HG02610 (cell line): Measurements from ENCODE around the gene UQCR10.
"Not testable (repeated sequence)": the region's sequence is repeated elsewhere in the genome, so short reads cannot be mapped to it uniquely, and the experiment has no call there.

Experiments used
- ATAC-seq: cut with Tn5 transposase; IDR thresholded peaks from one replicate; pipeline ENCODE4 v1.9.1; 2021; ENCODE audit warnings: mild to moderate bottlenecking, moderate library complexity; ENCODE audit not compliant: unreplicated experiment

The UQCR10 gene

DNA sequence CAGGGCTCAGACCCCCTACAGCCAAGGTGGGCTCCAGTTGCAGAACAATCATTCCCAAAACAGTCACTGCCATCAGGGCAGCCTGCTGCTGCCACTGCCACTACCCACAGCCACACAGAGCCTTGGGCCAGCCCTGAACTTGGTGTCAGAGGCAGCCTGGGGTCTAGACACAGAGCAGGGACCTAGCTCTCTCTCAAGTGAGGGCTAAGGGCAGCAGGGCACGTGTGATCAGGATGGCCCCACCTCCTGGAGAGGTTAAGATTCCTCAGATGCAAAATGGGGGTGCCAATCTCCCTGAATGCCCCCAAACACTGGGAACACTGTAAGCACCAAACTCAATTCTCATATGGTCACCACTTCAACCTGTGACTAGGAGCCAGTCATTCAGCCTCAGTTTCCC is 31.8 kb upstream of the UQCR10 start:
- ATAC-seq, result no peak

- no peak for ATAC-seq
Measured at GRCh38 chr22:29737251-29738117, 29.7 kb upstream of the UQCR10 start.

DNA sequence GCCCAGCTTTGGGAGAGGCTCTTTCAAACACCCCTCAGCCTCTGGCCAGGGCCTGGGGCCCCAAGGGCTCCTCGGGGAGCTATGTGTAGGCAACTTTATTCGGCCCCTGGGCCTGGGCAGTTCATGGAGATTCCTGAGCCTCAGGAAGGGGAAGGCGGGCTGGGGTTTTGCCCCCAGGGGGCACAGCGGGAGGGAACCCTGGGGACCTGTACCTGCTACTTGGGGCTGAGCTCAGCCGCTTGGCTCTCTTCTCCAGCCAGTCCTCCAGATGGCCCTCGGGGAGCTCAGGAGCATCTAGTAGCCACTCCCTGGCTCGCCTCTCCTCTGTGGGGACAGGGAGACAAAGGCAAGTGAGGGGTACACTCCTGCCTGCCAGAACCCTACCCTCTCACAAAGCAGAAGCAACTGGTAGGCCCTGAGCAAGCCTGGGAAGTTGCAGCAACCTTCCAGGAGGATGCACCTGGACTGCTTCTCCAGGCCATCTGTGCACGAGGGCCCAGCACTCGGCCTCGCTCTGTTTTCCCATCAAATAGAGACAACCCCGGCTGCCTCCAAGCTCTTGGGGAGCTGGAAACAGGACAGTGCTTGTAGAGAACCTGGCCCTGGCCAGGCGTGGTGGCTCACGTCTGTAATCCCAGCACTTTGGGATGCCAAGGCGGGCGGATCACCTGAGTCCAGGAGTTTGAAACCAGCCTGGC is 28.9 kb upstream of the UQCR10 start:
- ATAC-seq, result no peak

GRCh38 chr22:29739346-29739875 is 27.8 kb upstream of the UQCR10 start:
- no peak for ATAC-seq

GRCh38 chr22:29740216-29740615 is 27.0 kb upstream of the UQCR10 start:
- ATAC-seq, result no peak

GRCh38 chr22:29741926-29742325 is 25.2 kb upstream of the UQCR10 start:
- no peak for ATAC-seq

DNA sequence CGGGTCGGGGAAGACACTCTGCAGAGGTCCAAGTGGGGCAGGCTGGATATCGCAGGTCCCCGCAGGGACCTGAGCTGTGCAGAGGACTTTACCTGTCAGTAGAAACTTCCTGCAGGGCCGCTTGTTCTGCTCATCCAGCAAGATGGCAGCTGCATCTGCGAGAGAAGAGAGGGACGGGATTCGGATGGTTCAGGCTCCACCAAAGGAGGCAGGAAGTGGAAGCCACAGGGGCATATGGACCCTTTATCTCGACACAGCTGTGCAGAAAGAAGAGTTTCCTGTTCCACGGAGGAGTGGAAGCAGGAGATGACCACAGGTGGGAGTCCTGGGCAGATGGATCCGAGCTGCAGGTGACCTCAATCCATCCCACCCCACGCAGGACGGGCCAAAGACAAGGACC is 24.8 kb upstream of the UQCR10 start:
- no peak for ATAC-seq

- no peak for ATAC-seq
Measured at GRCh38 chr22:29744902-29745301, 22.3 kb upstream of the UQCR10 start.

DNA sequence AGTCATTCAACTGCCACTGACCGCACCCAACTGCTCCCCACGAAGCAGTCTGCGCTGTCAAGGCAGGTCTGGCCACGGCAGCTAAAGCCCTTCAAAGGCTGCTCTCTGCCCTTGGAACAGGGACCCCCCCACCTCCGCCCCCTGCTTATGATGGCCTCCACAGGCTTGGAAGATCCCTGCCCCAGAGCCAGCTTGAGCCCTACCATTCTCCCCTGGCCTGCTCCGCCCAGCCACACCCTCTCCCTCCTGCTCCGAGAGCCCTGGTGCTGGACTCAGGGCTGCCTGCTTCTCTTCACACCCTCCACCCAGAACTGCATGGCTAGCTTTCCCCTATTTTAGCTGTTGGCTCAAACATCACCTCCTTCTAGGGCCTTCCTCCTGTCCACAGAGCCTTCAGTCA is 19.3 kb upstream of the UQCR10 start:
- no peak for ATAC-seq

DNA sequence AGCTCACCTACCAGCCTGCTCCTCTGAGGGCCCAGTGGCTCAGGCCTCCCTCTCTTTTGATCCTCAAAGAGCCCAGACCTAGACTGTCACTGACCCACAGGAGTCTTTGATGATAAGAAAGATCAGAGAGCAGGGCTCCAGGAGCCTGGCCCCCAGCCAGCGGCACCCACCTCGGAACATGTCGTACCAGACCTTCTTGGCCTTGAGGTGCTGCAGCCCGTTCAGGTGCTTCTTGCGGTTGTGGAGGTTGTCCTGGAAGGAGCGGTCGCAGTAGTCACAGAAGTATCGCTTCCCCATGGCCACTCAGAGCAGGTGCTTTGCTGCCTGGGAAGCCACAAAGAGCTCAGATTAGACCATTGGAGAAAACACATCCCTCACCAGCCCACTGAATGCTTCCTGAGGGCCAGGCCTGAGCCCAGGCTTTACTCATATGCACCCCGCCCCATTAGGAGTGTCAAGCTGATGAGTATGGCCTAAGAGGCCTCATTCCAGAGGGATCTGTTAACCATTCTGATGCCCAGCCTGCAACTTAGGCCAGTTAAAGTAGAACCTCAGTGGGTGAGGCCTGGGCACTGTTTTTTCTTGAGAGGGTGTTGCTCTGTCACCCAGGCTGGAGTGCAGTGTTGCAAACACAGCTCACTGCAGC is 18.8 kb upstream of the UQCR10 start:
- no peak for ATAC-seq

DNA sequence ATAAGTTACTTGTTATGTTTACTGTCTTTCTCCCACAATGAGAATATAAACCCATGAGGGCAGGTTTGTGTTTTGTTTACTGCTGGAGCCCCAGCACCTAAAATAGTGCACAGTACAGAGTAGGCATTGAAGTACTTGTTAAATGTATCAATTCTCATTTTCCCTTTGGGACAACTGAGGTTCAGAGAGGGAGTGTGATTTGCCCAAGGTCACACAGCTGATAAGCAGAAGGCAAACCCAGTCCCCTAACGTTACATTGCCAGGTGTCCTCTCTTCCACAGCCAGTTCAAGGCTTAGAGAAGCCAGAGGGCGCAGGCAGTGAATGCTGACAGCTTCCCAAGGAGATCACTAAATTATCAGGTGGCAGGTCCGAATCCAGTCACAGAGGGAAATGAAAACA is 17.1 kb upstream of the UQCR10 start:
- no peak for ATAC-seq

GRCh38 chr22:29750559-29751538 is 16.3 kb upstream of the UQCR10 start:
- no peak for ATAC-seq

DNA sequence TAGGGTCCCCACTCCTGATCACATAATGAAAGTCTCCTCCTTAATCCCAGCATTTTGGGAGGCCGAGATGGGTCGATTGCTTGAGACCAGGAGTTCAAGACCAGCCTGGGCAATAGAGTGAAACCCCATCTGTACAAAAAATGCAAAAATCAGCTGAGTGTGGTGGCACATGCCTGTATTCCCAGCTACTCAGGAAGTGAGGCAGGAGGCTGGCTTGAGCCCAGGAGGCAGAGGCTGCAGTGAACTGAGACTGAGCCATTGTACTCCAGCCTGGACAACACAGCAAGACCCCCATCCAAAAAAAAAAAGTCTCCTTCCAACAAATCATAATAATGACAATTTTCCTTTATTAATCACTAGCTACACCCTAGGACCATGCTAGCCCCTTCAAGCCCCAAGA is 15.5 kb upstream of the UQCR10 start:
- no peak for ATAC-seq

DNA sequence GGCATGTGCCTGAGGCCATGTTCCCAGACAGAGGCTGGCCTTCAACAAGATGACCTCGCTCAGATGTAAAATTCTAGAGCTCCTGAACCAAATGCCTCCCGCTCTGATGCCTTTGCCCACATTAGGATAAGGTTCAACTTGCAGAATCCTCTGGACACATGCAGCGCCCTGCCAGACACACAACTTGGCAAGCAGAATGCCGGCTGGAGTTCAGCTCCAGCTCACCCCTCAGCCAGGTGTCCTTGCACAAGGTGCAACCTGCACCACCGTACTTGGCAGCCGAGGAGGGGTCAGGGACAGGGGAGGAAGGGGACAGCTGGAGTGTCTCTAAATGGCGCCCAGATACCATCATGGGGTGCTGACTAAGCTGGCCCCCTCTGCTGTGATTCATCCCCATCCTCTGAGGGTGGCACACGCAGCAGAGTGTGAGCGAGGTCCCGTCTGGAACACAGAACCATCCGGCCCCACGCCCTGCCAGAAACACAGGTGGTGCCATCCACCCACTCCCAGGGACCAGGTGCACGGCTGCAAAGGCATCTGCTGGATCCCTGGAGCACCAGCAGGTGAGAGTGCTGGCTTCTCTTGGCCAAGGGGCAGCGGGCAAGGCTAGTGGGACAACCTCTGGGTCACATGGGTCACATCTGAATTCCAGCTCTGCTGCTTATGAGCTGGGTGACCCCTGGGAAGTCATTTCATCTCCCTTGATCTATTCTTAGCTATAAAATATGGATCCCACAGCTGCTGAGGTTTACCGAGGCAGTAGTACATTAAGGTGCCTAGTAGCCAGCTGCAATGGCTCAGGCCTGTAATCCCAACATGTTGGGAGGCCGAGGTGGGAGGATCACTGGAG is 13.1 kb upstream of the UQCR10 start:
- no peak for ATAC-seq

DNA sequence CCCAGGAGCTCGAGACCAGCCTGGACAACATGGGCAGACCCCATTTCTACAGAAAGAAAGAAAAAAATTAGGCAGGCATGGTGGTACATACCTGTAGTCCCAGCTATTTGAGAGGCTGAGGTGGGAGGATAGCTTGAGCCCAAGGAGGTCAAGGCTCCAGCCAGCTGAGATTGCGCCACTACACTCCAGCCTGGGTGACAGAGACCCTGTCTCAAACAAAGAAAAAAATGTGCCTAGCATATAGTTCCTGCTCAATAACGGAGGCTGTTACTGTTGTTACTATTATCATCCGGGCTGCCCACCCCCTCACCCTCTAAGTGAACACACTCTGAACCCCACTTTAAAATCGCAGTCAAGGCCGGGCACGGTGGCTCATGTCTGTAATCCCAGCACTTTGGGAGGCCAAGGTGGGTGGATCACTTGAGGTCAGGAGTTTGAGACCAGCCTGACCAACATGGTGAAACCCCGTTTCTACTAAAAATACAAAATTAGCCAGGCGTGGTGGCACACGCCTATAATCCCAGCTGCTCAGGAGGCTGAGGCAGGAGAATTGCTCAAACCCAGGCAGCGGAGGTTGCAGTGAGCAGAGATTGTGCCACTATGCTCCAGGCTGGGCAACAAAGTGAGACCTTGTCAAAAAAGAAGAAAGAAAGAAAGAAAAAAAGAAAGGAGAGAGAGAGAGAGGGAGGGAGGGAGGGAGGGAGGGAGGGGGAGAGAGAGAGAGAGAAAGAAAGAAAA is 12.3 kb upstream of the UQCR10 start:
- ATAC-seq, result not testable (repeated sequence)

GRCh38 chr22:29755889-29756288 is 11.3 kb upstream of the UQCR10 start:
- no peak for ATAC-seq

GRCh38 chr22:29756341-29756740 is 10.8 kb upstream of the UQCR10 start:
- ATAC-seq, result no peak

DNA sequence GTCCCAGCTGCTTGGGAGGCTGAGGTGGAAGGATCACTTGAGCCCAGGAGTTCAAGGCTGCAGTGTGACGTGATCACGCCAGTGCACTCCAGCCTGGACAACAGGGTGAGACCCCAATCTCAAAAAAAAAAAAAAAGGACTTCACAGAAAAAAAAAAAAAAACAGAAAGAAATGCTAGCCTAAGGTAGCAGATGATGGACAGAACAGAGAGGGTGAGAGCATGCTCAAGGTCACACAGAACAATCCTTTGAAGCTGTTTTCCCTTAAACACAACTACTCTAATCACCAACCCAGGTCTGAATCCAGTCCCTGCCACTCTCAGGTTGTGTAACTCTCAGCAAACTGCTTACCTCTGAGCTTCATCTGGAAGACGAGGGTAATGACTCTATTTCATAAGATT is 10.1 kb upstream of the UQCR10 start:
- ATAC-seq, result no peak

- no peak for ATAC-seq
Measured at GRCh38 chr22:29758068-29758622, 9.0 kb upstream of the UQCR10 start.
